GM23248 (cell line): ENCODE results near the gene NDUFC1. TPM values are rescaled to one million over a fixed set of nuclear protein-coding genes. Genes with fewer than 3 reads are reported as not detected.

Source experiments
- DNase-seq: peaks from one replicate; pipeline ENCODE4 v3.0.0-alpha.2; 2015
- H2AFZ ChIP-seq: fragments of 200-600 bp; sonication (generic); 2 replicates; pipeline ENCODE4 v1.6.1; 2016; ENCODE audit warnings: antibody characterized with exemption
- H3F3A ChIP-seq: fragments of 200-600 bp; sonication (generic); 2 replicates; pipeline ENCODE4 v1.6.1; 2016; ENCODE audit warnings: mild to moderate bottlenecking, antibody characterized with exemption, mixed run types; ENCODE audit not compliant: insufficient read depth
- H3K27ac ChIP-seq: fragments of 200-600 bp; sonication (generic); 2 replicates; pipeline ENCODE4 v1.5.1; 2016; ENCODE audit warnings: mild to moderate bottlenecking
- H3K27me3 ChIP-seq: fragments of 200-600 bp; sonication (generic); replicated peaks from 2 replicates; pipeline ENCODE4 v1.6.1; 2016; ENCODE audit warnings: mild to moderate bottlenecking; ENCODE audit not compliant: insufficient read depth
- H3K36me3 ChIP-seq: fragments of 200-600 bp; sonication (generic); 2 replicates; pipeline ENCODE4 v1.6.1; 2016; ENCODE audit warnings: low read depth, mild to moderate bottlenecking
- H3K4me1 ChIP-seq: fragments of 200-600 bp; sonication (generic); 2 replicates; pipeline ENCODE4 v1.6.1; 2016; ENCODE audit warnings: mild to moderate bottlenecking; ENCODE audit not compliant: insufficient read depth
- H3K4me2 ChIP-seq: fragments of 200-600 bp; sonication (generic); one replicate; pipeline ENCODE4 v1.6.1; 2016; ENCODE audit warnings: mild to moderate bottlenecking; ENCODE audit not compliant: unreplicated experiment
- H3K4me3 ChIP-seq: fragments of 200-600 bp; sonication (generic); 2 replicates; pipeline ENCODE4 v1.5.1; 2016; ENCODE audit warnings: mild to moderate bottlenecking
- H3K79me2 ChIP-seq: fragments of 200-600 bp; sonication (generic); 2 replicates; pipeline ENCODE4 v1.6.1; 2016; ENCODE audit warnings: mild to moderate bottlenecking; ENCODE audit not compliant: insufficient read depth
- H3K9ac ChIP-seq: fragments of 200-600 bp; sonication (generic); 2 replicates; pipeline ENCODE4 v1.6.1; 2016; ENCODE audit warnings: mild to moderate bottlenecking
- H3K9me2 ChIP-seq: fragments of 200-600 bp; sonication (generic); 2 replicates; pipeline ENCODE4 v1.6.1; 2016; ENCODE audit warnings: mixed run types, mild to moderate bottlenecking, moderate library complexity; ENCODE audit not compliant: insufficient read depth
- H3K9me3 ChIP-seq: fragments of 200-600 bp; sonication (generic); one replicate; pipeline ENCODE4 v1.6.1; 2017; ENCODE audit warnings: low read depth
- H4K20me1 ChIP-seq: fragments of 200-600 bp; sonication (generic); 2 replicates; pipeline ENCODE4 v1.6.0; 2016; ENCODE audit not compliant: insufficient read depth
- EZH2 ChIP-seq: fragments of 200-600 bp; sonication (generic); IDR thresholded peaks from 2 replicates; pipeline ENCODE4 v1.6.1; 2018; ENCODE audit warnings: antibody characterized with exemption, mild to moderate bottlenecking; ENCODE audit not compliant: insufficient read depth, poor library complexity, severe bottlenecking
- EZH2phosphoT487 ChIP-seq: fragments of 200-600 bp; sonication (generic); IDR thresholded peaks from 2 replicates; pipeline ENCODE4 v1.6.1; 2018; ENCODE audit warnings: antibody characterized with exemption, moderate library complexity, mild to moderate bottlenecking, low read depth; ENCODE audit not compliant: insufficient read depth
- WGBS, 2 experiments: methylation state at CpG; one replicate each; pipeline ENCODE4 v1.1.6; 2015 to 2017; ENCODE audit warnings: low lambda C conversion rate in 2 of 2, low coverage in 1 of 2; ENCODE audit errors: missing lambda C conversion rate in 2 of 2; 5-methylcytosine and 5-hydroxymethylcytosine counted together
- in situ Hi-C: fragments of 300-500 bp; cut with MboI; formaldehyde crosslinking; loops from 2 replicates; pipeline ENCODE4 v1.15.0; 2020
- polyA plus RNA-seq: library from polyadenylated mRNA; unstranded; fragments of >200 nt; fragmentation: Nextera tagmentation; extraction: Ambion mirVana; gene quantifications from 2 replicates; pipeline ENCODE4 v1.2.1, GENCODE V29; 2016
- total RNA-seq: library from RNA; depleted of rRNA; stranded (reverse); fragments of >200 nt; shearing (Covaris generic); gene quantifications from 2 replicates; pipeline ENCODE4 v1.2.3, GENCODE V29; 2014

NDUFC1 gene
- total and polyA plus RNA-seq, 2 experiments from 2014 or later = 38.0 to 222 TPM

DNA sequence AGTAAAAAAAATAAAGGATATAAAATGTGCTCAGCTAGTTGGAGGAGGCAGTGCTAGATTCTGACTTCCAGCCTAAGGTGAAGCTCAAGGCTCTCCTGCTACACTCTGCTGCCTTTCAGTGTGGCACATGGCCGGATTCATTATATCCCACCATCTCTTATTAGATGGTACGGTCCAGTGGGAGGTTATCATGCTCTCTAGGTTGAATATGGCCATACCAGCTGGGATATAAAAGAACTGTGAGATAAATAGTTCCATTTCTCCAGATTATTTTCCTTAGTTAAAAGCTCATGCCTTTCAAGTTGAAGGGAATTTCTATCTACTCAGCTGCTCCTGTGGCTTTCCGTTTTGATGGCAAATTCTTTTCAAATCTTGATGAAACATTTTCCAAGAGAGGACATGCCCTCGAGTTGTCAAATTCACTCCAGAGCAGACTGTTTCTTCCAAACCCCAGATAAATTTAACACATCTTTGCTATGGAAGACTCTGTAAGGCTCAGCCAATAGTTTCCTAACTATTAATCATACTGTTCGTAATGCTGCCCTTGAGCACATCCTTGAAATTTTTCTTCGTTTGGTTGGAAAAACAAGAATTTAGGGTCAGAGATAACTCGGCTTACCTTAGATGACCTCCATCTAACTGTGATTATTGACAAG is 20.1 kb downstream of the NDUFC1 start:
- TF ChIP-seq EZH2phosphoT487 (no peak), EZH2 (no peak)

DNA sequence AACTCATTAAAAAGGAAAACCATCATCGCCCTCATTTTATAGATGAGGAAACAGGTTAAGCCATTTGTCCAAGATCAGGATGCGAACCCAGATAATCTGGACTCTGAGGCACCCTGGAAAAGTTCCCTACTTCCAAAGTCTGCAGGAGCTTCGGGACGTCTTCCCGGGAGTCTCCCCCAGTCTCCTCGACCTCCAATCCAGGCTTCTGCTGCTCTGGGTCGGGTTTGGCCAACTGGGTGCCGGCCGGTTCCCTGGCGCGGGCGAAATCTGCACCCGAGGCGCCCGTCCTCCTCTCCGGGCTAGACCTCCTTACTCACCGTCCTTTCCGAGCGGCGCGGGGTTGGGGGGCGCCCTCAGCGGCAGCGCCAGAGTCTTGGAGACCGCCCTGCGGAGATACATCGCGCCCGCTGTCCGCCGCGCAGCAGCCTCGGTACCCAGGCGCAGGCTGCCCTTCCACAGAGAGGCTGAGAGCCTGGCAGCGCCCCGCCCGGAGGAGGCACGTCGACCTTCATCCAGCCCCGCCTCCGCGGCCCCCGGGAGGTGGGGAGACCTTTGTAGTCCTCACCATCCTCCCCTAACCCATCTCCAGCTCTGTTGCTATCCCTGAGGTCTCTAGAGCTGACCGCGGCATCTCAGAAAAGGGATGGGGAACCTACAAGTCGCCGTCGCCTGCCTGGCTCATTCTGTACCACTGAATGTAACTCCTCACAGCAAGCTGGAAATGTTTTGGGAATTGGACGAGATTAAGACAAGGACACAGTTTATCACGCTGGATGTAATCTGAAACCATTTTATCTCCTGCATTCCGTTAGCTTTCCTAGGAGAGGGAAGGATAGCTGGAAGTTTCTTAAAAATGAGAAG is 22.3 kb downstream of the NDUFC1 start, which contains the start of gene MGARP:
Gene MGARP (minus strand): TSS at position 466 of the 861 bp plus-strand sequence. CDS start 67 bp downstream, at position 399.
- Histone ChIP-seq H3K79me2 (no peaks in the 10 kb centered on the region), H3K4me1 (peaks cover 25% of the 10 kb centered on the region), H3K9me2 (no peaks in the 10 kb centered on the region), H3K4me2 (peak within 1 kb of the TSS; percentile 13), H3K36me3 (no peaks in the 10 kb centered on the region), H3F3A (peaks cover 28% of the 10 kb centered on the region), H3K9ac (no peak within 1 kb of the TSS), H4K20me1 (no peaks in the 10 kb centered on the region), H3K27ac (no peak within 1 kb of the TSS), H3K9me3 (no peaks in the 10 kb centered on the region), H2AFZ (peak within 1 kb of the TSS; percentile 65), H3K27me3 (no peaks in the 10 kb centered on the region), H3K4me3 (peak within 1 kb of the TSS; percentile 23)
- in situ Hi-C loops = no loop called here
- WGBS, 2 experiments = 32 to 40% methylated on average over 37 to 51 of the region's 51 CpGs
- TF ChIP-seq EZH2 = no peak
- no peak for TF ChIP-seq EZH2phosphoT487
- no peak for DNase-seq

More for the DNA sequence above, 20.1 kb downstream of the NDUFC1 start:
- no peaks in the 10 kb centered on the region for H3K27me3 ChIP-seq
- H3K9me3 ChIP-seq = no peaks in the 10 kb centered on the region
- peak overlapping the region; percentile 48 for H2AFZ ChIP-seq
- WGBS, 2 experiments = 21 to 22% methylated on average over 7 of the region's 7 CpGs
- H3K9ac ChIP-seq = peak overlapping the region; percentile 32
- peaks cover 33% of the 10 kb centered on the region for H3F3A ChIP-seq
- peak overlapping the region; percentile 32 for H3K4me3 ChIP-seq
- no peaks in the 10 kb centered on the region for H4K20me1 ChIP-seq
- peaks cover 25% of the 10 kb centered on the region for H3K4me1 ChIP-seq
- H3K9me2 ChIP-seq = no peaks in the 10 kb centered on the region
- H3K27ac ChIP-seq = peak overlapping the region; percentile 53
- H3K36me3 ChIP-seq = no peaks in the 10 kb centered on the region
- DNase-seq = peak; percentile 55
- in situ Hi-C loops = no loop called here
- H3K79me2 ChIP-seq = no peaks in the 10 kb centered on the region
- peak overlapping the region; percentile 80 for H3K4me2 ChIP-seq

GRCh38 chr4:139278912-139279759 is 23.1 kb downstream of the NDUFC1 start:
- H3K4me1 ChIP-seq = peaks cover 25% of the 10 kb centered on the region
- H3K27me3 ChIP-seq = no peaks in the 10 kb centered on the region
- H4K20me1 ChIP-seq = no peaks in the 10 kb centered on the region
- no peak overlapping the region for H3K27ac ChIP-seq
- no peak overlapping the region for H3K4me2 ChIP-seq
- H3F3A ChIP-seq = peaks cover 28% of the 10 kb centered on the region
- H3K79me2 ChIP-seq = no peaks in the 10 kb centered on the region
- peak overlapping the region; percentile 23; the same call in 1 of the 2 replicates for H3K4me3 ChIP-seq
- no peak overlapping the region for H3K9ac ChIP-seq
- TF ChIP-seq EZH2 = no peak
- no peak for TF ChIP-seq EZH2phosphoT487
- no peaks in the 10 kb centered on the region for H3K9me2 ChIP-seq
- peak overlapping the region; percentile 65 for H2AFZ ChIP-seq
- no peaks in the 10 kb centered on the region for H3K36me3 ChIP-seq
- no peak for DNase-seq
- in situ Hi-C loops = no loop called here
- no peaks in the 10 kb centered on the region for H3K9me3 ChIP-seq
- WGBS, 2 experiments = 54 to 57% methylated on average over 40 of the region's 40 CpGs

DNA sequence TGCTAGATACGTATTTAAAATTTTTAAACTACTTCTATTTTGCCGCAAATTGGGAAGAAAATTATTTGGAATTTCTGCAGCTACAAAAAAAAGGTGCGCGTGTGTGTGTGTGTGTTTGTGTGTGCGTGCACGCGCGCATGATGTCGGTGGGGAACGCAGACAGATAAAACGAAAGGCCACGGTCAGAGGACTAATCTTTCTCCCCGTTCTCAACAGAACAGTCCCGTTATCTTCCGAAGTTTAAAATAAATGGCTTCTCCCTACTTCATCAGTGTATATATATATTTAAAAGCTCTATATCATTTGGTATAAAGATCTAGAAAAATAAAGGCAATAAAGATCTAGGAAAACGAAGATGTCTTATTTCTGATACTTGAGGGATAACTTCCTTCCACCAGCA is 23.8 kb downstream of the NDUFC1 start:
- Histone ChIP-seq H3K4me1 (peaks cover 25% of the 10 kb centered on the region), H3K4me3 (no peak overlapping the region), H3K27me3 (no peaks in the 10 kb centered on the region), H3K27ac (no peak overlapping the region), H4K20me1 (no peaks in the 10 kb centered on the region), H3K36me3 (no peaks in the 10 kb centered on the region), H3K9me3 (no peaks in the 10 kb centered on the region), H3F3A (peaks cover 25% of the 10 kb centered on the region), H3K4me2 (no peak overlapping the region), H2AFZ (no peak overlapping the region), H3K9ac (no peak overlapping the region), H3K79me2 (no peaks in the 10 kb centered on the region), H3K9me2 (no peaks in the 10 kb centered on the region)
- no peak for DNase-seq
- in situ Hi-C loops = no loop called here
- no peak for TF ChIP-seq EZH2phosphoT487
- TF ChIP-seq EZH2 = no peak
- 66 to 72% methylated on average over 16 of the region's 16 CpGs for WGBS, 2 experiments
